A673 (cell line): ENCODE measurements around the gene CIB2. TPM values are rescaled to one million over a fixed set of nuclear protein-coding genes. Genes with fewer than 3 reads are reported as not detected.

Experiments used
- BruUV-seq: library from RNA; stranded (reverse); fragments of 400-500 nt; replicated peaks from 2 replicates; lab custom pipeline; 2021; lab: Mats Ljungman, UMichigan
- CTCF ChIA-PET: fragments of 300-600 bp; sonication (Branson Sonifier 250); formaldehyde crosslinking; loops from one replicate; lab custom pipeline; 2022; ENCODE audit warnings: antibody characterized with exemption; lab: Charles Lee
- POLR2A ChIA-PET: fragments of 300-600 bp; sonication (Branson Sonifier 250); formaldehyde crosslinking; loops from one replicate; lab custom pipeline; 2022; ENCODE audit warnings: antibody characterized with exemption; ENCODE audit not compliant: low non-redundant PET; lab: Charles Lee
- DNase-seq: peaks from one replicate; pipeline ENCODE4 v3.0.0-alpha.2; 2015; ENCODE audit warnings: low spot score
- H3K27ac ChIP-seq: fragments of 200-600 bp; sonication (generic); 2 replicates; pipeline ENCODE4 v1.5.1; 2016; ENCODE audit warnings: mixed run types, low read depth, mild to moderate bottlenecking, mixed read lengths, antibody characterized with exemption, low read length; ENCODE audit not compliant: poor library complexity, severe bottlenecking
- H3K27me3 ChIP-seq: fragments of 200-600 bp; sonication (generic); replicated peaks from 2 replicates; pipeline ENCODE4 v1.6.1; 2017; ENCODE audit warnings: mixed run types, low read depth, mild to moderate bottlenecking, mixed read lengths, antibody characterized with exemption, low read length; ENCODE audit not compliant: insufficient read depth, poor library complexity
- H3K36me3 ChIP-seq: fragments of 200-600 bp; sonication (generic); 2 replicates; pipeline ENCODE4 v1.6.1; 2016; ENCODE audit warnings: mixed run types, mild to moderate bottlenecking, mixed read lengths, antibody characterized with exemption, low read length; ENCODE audit not compliant: insufficient read depth, poor library complexity, severe bottlenecking
- H3K4me1 ChIP-seq: fragments of 200-600 bp; sonication (generic); 2 replicates; pipeline ENCODE4 v1.6.1; 2017; ENCODE audit warnings: mixed run types, mild to moderate bottlenecking, mixed read lengths, antibody characterized with exemption, low read length; ENCODE audit not compliant: insufficient read depth, poor library complexity, severe bottlenecking
- H3K4me3 ChIP-seq: fragments of 200-600 bp; sonication (generic); 2 replicates; pipeline ENCODE4 v1.5.1; 2016; ENCODE audit warnings: low read depth, mixed run types, mild to moderate bottlenecking, mixed read lengths, low read length; ENCODE audit not compliant: poor library complexity, severe bottlenecking
- H3K9me3 ChIP-seq: fragments of 200-600 bp; sonication (generic); 2 replicates; pipeline ENCODE4 v1.6.1; 2016; ENCODE audit warnings: mixed run types, low read depth, mild to moderate bottlenecking, mixed read lengths, antibody characterized with exemption, low read length; ENCODE audit not compliant: poor library complexity, severe bottlenecking
- EZH2 ChIP-seq: fragments of 200-600 bp; sonication (generic); IDR thresholded peaks from 2 replicates; pipeline ENCODE4 v1.6.1; 2017; ENCODE audit warnings: borderline replicate concordance, low read depth, mild to moderate bottlenecking, mixed read lengths, antibody characterized with exemption, low read length; ENCODE audit not compliant: poor library complexity, severe bottlenecking
- intact Hi-C: fragments of 100-400 bp; cut with micrococcal nuclease; formaldehyde crosslinking; loops from one replicate; pipeline ENCODE4 v1.10.0; 2022; ENCODE audit not compliant: unreplicated experiment
- total RNA-seq: library from RNA; stranded (reverse); gene quantifications from 2 replicates; pipeline ENCODE4 v1.2.3, GENCODE V29; 2021
- TF ChIP-seq, protein P1 (sequence below): fragments of 300-800, 200-600 bp; sonication (generic); conservative IDR thresholded peaks from 2 replicates; pipeline ENCODE4 v1.5.1; 2017; ENCODE audit warnings: low read depth, mild to moderate bottlenecking, antibody characterized with exemption, low read length, moderate library complexity, mixed read lengths

Gene CIB2
- total RNA-seq, 1 experiment from 2014 or later: 2.1 TPM

DNA sequence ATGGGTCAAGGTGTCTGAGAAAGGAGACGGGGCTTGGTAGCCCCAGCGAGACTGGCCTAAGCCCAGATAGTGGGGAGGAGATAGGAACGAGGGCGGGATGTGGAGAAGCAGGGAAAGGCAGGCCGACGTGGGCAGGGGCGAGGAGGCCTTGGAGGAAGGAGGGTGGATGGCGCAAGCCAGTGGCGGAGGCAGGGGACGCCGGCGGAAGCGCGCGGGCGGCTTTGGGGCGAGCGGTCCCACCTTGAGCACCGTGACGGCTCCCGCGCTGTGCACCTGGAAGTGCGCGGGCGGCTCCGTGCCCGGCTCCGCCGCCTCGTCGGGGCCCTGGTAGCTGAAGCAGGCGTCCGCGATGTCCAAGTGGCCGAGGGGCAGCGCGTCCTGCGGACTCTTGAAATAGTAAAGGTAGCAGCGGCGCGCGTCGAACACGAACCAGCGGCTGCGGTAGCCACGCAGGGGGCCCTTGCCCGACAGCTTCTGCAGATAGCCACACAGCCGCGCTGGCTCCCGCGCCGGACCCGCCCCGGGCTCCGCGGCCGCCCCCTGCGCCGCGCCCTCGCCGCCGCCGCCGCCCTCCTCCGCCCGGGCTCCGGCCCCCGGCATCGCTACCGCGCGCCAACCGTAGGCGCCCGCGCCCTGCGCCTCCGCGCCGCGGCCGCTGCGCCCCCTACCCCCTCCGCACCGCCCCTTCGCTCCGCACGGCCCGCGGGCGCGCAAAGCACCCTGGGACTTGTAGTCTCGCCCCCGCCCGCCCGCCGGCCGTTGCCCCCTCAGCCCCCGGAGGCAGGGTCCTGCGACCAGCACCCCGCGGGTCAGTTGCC, 54.0 kb downstream of the CIB2 start, which contains the start of gene TBC1D2B:
TSS of gene TBC1D2B (minus strand) at position 659 of the 818 bp plus-strand sequence. CDS start at position 600, 59 bp downstream.
- Histone ChIP-seq H3K27me3 (no peaks in the 10 kb centered on the region), H3K4me1 (peaks cover 27% of the 10 kb centered on the region), H3K9me3 (no peaks in the 10 kb centered on the region), H3K36me3 (no peaks in the 10 kb centered on the region), H3K4me3 (peak within 1 kb of the TSS; percentile 89), H3K27ac (peak within 1 kb of the TSS; percentile 78)
- POLR2A ChIA-PET: no interaction called here
- BruUV-seq: no TSS peak
- intact Hi-C loops: no loop called here
- TF ChIP-seq, protein P1, sequence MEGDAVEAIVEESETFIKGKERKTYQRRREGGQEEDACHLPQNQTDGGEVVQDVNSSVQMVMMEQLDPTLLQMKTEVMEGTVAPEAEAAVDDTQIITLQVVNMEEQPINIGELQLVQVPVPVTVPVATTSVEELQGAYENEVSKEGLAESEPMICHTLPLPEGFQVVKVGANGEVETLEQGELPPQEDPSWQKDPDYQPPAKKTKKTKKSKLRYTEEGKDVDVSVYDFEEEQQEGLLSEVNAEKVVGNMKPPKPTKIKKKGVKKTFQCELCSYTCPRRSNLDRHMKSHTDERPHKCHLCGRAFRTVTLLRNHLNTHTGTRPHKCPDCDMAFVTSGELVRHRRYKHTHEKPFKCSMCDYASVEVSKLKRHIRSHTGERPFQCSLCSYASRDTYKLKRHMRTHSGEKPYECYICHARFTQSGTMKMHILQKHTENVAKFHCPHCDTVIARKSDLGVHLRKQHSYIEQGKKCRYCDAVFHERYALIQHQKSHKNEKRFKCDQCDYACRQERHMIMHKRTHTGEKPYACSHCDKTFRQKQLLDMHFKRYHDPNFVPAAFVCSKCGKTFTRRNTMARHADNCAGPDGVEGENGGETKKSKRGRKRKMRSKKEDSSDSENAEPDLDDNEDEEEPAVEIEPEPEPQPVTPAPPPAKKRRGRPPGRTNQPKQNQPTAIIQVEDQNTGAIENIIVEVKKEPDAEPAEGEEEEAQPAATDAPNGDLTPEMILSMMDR: no peak
- no peak for TF ChIP-seq EZH2
- DNase-seq: peak; percentile 76
- CTCF ChIA-PET: no interaction called here

DNA sequence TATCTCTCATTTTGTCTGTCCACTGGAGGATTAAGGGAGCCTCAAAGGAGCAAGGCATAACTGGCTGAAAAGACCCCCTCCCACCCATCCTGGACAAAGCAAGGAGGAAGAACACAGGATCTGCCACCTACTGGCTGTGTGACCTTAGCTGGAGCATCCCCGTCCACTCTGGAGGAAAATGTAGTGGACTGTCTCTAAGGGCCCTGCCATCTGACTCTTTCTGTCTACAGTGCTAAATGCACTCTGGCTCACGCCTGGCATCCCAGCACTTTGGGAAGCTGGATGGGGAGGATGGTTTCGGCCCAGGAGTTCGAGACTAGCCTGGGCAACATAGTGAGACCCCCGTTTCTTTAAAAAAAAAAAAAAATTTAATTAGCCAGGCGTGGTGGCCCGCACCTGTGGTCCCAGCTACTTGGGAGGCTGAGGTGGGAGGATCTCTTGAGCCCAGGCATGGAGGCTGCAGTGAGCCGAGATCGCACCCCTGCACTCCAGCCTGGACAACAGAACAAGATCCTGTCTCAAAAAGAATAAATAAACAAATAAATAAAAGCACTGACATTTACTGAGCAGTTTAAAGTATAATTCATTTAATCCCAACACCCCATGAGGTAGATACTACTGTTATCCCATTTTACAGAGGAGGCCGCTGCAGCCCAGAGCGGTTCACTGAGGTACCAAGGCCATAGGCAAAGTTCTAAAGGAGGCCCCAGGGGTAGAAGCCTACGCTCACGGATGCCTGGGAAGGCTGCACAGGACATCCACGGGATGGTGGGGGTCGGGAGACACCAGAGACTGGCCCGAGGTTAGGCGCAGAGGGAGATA, 54.8 kb downstream of the CIB2 start:
- Histone ChIP-seq H3K4me3 (peak overlapping the region; percentile 89), H3K9me3 (no peaks in the 10 kb centered on the region), H3K27me3 (no peaks in the 10 kb centered on the region), H3K4me1 (peaks cover 35% of the 10 kb centered on the region), H3K36me3 (no peaks in the 10 kb centered on the region), H3K27ac (peak overlapping the region; percentile 78)
- CTCF ChIA-PET: no interaction called here
- POLR2A ChIA-PET: no interaction called here
- no peak for DNase-seq
- BruUV-seq: no TSS peak
- TF ChIP-seq, protein P1: no peak
- TF ChIP-seq EZH2: no peak
- intact Hi-C loops: no loop called here

DNA sequence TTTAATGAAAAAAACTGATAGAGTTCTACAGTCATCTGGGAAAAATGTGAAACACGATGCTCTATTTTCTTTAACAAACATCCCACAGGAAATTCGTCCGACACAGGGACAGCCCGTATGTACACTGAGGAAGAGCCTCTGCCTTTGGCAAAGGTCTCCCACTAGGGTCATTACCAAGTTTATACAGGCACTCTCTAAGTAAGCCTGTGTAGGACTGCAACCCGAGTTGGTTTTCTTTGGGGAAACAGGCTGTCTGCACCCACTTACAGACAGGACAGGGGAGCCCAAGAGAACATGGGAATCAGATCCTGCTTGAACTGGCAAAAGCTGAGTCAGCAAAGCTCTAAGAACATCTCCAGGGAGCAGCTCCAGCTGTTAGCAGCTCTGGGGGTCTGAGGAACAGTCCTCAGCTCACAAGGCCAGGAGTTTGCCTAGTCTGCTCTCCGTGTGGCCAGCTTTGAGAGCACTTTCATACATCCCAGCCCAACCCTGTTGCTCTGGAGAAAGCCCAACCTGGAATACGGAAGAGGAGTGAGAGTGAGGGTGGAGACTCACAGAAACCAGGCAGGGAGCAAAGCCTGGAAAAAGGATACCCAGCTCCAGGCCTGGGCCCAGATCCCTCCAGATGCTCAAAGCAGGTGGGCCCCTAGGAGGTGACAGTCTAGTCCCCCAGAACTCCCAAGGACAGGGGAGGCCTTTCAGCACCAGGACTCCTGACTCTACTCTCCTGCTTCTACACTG, 55.6 kb downstream of the CIB2 start:
- intact Hi-C loops: no loop called here
- Histone ChIP-seq H3K4me3 (peak overlapping the region; percentile 89), H3K9me3 (no peaks in the 10 kb centered on the region), H3K36me3 (no peaks in the 10 kb centered on the region), H3K4me1 (peaks cover 40% of the 10 kb centered on the region), H3K27ac (peak overlapping the region; percentile 56), H3K27me3 (no peaks in the 10 kb centered on the region)
- ChIA-PET POLR2A (no interaction called here), CTCF (no interaction called here)
- TSS peak; percentile 34 for BruUV-seq
- TF ChIP-seq, protein P1: no peak
- TF ChIP-seq EZH2: no peak
- peak; percentile 68 for DNase-seq
